Mammary epithelial cell (primary cell): ENCODE measurements around the gene AMIGO1.

Source experiments
- EZH2 ChIP-seq: IDR thresholded peaks from 2 replicates; pipeline ENCODE4 v1.6.1; 2012; ENCODE audit warnings: low read length, inconsistent platforms, borderline replicate concordance
- TF ChIP-seq, protein P1 (sequence below), 2 donors: IDR thresholded peaks in 1 of 2; conservative IDR thresholded peaks in 1 of 2; 2 replicates each; pipeline ENCODE4 v1.5.1; 2011 to 2012; ENCODE audit warnings: inconsistent platforms in 2 of 2, low read length in 2 of 2, mild to moderate bottlenecking in 2 of 2, control low read depth in 1 of 2, low read depth in 1 of 2; ENCODE audit not compliant: insufficient read depth in 1 of 2; ENCODE audit errors: extremely low read depth in 1 of 2

GRCh38 chr1:109483672-109484518 lies 25.6 kb downstream of the AMIGO1 start, which contains the start of gene ATXN7L2:
- TF ChIP-seq, protein P1, sequence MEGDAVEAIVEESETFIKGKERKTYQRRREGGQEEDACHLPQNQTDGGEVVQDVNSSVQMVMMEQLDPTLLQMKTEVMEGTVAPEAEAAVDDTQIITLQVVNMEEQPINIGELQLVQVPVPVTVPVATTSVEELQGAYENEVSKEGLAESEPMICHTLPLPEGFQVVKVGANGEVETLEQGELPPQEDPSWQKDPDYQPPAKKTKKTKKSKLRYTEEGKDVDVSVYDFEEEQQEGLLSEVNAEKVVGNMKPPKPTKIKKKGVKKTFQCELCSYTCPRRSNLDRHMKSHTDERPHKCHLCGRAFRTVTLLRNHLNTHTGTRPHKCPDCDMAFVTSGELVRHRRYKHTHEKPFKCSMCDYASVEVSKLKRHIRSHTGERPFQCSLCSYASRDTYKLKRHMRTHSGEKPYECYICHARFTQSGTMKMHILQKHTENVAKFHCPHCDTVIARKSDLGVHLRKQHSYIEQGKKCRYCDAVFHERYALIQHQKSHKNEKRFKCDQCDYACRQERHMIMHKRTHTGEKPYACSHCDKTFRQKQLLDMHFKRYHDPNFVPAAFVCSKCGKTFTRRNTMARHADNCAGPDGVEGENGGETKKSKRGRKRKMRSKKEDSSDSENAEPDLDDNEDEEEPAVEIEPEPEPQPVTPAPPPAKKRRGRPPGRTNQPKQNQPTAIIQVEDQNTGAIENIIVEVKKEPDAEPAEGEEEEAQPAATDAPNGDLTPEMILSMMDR (conservative IDR thresholded peaks at IDR 0.05 in 1 of 2, IDR thresholded peaks at IDR 0.05 in 1 of 2; ENCODE audit: extremely low read depth in 1 of 2, insufficient read depth in 1 of 2, low read depth in 1 of 2, low read length in 2 of 2), result no peak
- no peak for TF ChIP-seq EZH2
